LNCAP (cell line): ENCODE data around the gene ARAP1.

Experiments used
- TF ChIP-seq, protein P1 (sequence below): fragments of 450-650 bp; IDR thresholded peaks from 2 replicates; pipeline ENCODE4 v1.5.1; 2017; ENCODE audit warnings: mild to moderate bottlenecking

Gene ARAP1

DNA sequence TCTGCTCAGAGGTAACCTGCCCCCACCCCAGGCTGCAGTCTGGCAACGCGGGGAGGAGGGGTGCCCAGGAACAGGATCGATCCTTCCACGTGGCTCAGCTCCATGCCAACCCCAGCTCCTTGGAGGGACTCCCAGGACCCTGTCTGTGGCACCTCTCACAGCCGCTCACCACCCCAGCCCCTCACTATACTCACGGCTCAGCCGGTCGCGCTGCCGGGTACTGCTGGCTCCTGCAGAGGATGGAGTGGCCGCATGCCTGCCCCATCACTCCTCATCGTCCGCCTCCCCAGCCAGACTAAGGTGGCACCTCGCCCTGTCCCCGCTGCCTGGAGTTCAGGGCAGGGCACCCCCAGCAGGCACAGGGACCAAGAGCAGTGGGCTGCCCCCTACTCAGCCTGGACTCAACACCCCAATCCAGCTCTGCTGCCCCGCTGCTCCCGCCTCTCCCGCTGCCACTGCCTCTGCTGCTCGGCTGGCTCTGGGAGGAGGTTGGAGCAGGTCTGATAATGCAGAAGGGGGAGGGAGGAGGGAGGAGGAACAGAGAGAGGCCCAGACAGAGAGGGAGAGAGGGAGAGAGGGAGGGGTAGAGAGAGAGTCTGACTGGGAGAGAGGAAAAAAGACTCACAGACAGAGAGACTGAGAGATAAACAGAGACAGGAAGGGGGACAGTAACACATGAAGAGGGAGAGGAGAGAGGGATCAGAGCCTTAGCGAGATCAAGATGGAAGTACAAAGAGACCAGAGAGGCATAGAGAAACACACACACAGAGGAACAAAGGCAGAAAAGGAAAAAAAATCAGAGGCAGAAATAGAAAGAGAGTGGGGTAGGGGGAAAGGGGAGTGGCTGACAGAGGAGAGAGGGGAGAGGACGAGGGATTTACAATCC is 78.0 kb downstream of the ARAP1 start, which contains the start of gene PDE2A:
TSS of gene PDE2A (minus strand) at position 480 of the 886 bp plus-strand sequence. CDS start at position 265, 215 bp downstream.
- TF ChIP-seq, protein P1, sequence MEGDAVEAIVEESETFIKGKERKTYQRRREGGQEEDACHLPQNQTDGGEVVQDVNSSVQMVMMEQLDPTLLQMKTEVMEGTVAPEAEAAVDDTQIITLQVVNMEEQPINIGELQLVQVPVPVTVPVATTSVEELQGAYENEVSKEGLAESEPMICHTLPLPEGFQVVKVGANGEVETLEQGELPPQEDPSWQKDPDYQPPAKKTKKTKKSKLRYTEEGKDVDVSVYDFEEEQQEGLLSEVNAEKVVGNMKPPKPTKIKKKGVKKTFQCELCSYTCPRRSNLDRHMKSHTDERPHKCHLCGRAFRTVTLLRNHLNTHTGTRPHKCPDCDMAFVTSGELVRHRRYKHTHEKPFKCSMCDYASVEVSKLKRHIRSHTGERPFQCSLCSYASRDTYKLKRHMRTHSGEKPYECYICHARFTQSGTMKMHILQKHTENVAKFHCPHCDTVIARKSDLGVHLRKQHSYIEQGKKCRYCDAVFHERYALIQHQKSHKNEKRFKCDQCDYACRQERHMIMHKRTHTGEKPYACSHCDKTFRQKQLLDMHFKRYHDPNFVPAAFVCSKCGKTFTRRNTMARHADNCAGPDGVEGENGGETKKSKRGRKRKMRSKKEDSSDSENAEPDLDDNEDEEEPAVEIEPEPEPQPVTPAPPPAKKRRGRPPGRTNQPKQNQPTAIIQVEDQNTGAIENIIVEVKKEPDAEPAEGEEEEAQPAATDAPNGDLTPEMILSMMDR: no peak

DNA sequence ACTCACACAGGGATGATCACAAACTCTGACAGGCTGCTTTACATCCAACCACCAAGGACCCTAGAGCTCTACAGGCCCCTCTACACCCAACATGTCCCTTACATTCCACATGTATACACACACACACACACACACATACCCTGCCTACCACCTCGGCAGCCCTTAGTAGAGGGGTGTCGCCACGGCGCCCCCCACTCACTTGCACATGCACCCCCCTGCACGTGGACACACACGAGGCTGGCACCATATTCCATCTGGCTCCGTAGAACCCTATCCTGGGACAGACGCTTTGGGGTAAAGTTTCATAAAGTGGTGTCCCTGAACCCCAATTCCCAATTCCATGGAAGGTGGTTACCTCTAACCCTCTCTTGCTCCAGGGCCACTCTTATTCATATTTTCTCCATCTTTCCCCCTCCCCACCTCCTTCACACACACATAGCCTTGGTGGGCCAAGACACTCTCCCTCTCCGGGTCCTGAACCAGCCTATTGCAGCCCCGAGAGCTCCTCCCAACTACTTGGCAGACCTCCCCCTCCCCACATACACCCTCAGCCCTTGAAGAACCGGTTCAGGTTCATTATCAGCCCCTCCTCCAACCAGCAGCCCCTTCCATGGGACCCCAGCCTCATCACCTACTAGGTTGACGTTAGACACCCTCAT is 78.8 kb downstream of the ARAP1 start:
- TF ChIP-seq, protein P1: no peak

DNA sequence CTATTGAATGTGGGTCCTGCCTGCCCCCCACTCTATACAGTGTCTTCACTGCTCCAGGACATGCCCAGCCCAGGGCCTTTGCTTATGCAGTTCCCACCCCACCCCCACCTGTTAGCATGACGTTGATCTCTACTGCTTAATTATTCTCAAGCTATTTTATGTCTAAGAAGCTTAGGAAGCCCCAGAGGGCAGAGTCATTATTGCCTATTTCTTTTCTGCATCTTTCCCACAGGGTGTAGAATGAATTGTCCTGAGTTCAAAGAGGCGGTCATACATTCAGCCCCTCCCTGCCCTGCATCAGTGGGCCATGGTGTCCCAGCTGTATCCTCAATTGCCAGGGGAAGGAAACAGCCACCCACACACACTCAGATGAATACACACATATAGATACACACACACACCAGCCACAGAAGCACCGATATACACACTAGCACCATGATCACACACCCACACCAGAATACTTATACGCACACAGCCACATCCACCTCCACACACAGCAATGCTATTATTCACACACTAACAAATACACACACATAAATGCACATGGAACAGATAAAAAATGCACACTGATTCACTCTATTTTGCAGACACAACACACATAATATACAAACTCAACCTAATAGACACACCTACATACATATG is 79.5 kb downstream of the ARAP1 start:
- TF ChIP-seq, protein P1: no peak

DNA sequence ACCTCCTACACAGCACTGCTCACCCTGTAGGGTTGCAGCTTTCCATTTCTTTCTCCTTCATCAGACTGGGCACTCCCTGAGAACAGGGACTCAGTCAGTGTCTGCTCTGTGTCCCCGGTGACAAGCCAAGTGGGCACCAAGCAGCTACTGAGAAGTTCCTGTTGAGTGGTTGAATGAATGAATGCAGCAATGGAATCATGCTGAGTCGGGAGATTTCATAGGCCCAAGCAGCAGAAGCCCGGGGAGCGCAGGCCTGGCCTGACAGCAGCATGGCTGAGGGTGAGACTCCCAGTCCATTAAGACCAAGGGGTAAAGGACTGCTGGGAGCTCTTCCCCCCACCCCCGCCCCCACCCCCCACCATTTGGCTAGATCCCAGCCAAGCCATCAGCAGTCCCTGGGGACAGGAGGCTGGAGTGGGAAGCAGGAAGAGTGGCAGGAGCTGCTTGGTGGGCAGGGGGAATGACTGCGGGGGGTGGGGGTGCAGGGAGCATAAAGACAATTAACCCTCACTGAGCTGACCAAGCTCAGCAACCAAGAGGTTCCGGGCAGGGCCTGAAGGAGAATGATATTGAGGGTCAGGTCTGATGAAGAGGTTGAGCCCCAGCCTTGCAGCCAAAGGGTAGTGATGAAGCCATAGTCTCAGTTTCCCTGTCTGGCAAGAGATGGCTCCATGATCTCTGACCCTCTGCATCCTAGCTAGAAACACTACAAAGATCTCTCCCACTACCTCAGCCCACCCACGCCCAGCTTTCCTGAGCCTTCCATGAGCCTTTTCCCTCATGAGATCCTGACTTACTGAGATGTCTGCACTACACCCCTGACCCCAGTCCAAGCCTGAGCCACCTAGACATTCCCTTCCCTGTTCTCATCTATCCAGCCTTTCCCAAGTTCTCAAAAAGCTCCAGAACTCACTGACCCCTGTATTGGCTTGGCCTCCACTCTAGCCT is 80.8 kb downstream of the ARAP1 start:
- TF ChIP-seq, protein P1: no peak

DNA sequence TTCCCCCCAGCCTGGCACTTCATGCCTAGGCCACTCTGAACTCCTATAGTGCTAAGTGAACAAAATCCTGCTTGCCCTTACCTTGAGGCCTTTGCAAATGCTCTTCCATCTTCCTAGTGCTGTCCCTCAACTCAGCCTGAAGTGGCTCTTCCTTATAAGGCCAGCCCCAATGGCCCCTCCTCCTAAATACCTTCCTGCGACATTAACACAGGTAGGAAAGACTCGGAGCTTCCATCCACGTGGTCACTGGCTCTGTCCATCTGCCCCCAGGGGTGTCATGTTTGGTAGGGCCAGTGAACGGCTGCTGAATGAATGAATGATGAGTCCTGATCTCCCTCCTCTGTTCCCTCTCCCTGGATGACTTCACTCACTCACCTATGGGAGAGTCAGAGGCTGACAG is 82.2 kb downstream of the ARAP1 start:
- TF ChIP-seq, protein P1: no peak

DNA sequence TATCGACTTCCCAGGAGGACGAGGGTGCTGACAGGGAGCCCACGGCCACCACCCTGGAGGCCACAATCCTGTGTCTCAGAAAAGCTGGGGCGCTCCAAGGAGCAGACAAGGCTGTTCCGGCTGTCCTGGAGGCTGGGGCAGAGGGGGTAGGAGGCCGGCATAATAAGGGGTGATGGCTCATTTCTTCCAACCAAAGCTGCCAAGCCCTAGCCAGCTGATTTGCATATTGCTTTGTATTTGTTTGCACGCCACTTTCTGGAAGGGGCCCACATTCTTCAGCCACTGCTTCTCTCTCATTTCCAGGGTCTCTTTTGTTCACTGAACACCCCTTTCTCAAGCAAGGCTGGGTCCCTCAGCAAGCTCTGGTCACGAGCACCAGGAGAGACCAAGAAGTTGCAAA is 82.7 kb downstream of the ARAP1 start:
- TF ChIP-seq, protein P1: no peak
